GM12875 (cell line): ENCODE measurements around the gene CCT6B.

Experiments
- H3K4me3 ChIP-seq: one replicate; pipeline ENCODE4 v1.5.1; 2011; ENCODE audit warnings: low read depth, low read length, control low read depth
- CTCF ChIP-seq: IDR thresholded peaks from 2 replicates; pipeline ENCODE4 v1.5.1; 2011; ENCODE audit warnings: low read depth, mild to moderate bottlenecking, control low read depth, inconsistent platforms, low read length, moderate library complexity, borderline replicate concordance; ENCODE audit not compliant: insufficient read depth

The CCT6B gene

GRCh38 chr17:34930283-34930682 is 31.0 kb downstream of the CCT6B start:
- TF ChIP-seq CTCF, result no peak
- H3K4me3 ChIP-seq, result no peak overlapping the region

GRCh38 chr17:34926661-34927060 is 34.6 kb downstream of the CCT6B start:
- no peak overlapping the region for H3K4me3 ChIP-seq
- no peak for TF ChIP-seq CTCF

- TF ChIP-seq CTCF, result no peak
- no peak overlapping the region for H3K4me3 ChIP-seq
These were observed 40.6 kb downstream of the CCT6B start for GRCh38 chr17:34920676-34921075.

DNA sequence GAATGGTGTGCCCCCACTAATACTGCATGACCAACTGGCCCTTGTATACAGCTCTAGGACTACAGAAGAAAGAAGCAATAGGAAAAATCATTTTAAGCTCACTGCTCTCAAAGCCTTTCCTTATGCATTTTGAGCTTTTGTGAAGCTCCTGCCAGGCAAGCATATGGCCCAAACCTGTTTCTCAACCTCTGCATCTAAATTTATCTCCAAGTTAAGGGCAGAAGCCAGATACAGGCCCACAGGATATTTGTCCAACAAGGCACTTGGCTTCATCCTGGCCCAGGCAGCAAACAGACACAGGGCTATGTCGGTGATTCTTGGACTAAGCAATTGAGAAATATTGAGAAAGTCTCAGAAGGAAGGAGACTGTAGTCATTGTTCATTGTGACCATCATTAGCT is 43.9 kb downstream of the CCT6B start:
- TF ChIP-seq CTCF, result no peak

DNA sequence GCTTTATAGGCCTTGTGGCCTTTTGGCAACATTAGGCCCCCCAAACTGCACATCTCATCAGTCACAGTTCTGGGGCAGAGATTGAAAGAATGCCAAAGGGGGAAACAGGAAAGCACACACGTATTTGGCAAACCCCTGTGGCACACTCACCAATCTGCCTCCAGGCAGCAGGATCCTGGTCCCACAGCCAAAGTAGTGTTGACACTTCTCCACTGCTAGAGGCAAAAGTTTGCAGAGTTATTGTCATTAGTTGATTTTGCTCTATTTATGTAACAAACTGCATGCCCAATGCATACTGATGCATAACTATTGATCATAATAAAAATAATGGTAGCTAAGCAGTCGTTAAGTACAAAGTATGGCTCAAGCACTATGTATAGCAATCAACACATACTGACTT is 45.1 kb downstream of the CCT6B start:
- TF ChIP-seq CTCF, result no peak
- no peak overlapping the region for H3K4me3 ChIP-seq

More for the DNA sequence above, 43.9 kb downstream of the CCT6B start:
- H3K4me3 ChIP-seq, result no peak overlapping the region

- no peak for TF ChIP-seq CTCF
- no peak overlapping the region for H3K4me3 ChIP-seq
These were observed 48.3 kb downstream of the CCT6B start for GRCh38 chr17:34913001-34913400.

GRCh38 chr17:34909040-34909439 is 52.2 kb downstream of the CCT6B start:
- no peak for TF ChIP-seq CTCF
- no peak overlapping the region for H3K4me3 ChIP-seq
